Kasumi-1 (cell line): Measurements from ENCODE around the gene OR1E1.
"Not testable (repeated sequence)": the region's sequence is repeated elsewhere in the genome, so short reads cannot be mapped to it uniquely, and the experiment has no call there.

ENCODE experiments used
- DNase-seq, 2 experiments: peaks; one replicate each; lab custom pipeline; 2025; lab: John Stamatoyannopoulos, UW

Gene OR1E1

GRCh38 chr17:3398310-3398709 lies at the start of gene OR1E1:
Gene OR1E1 (minus strand): TSS chr17:3398410. CDS start chr17:3398410, 0 bp downstream.
- DNase-seq = no peak

DNA sequence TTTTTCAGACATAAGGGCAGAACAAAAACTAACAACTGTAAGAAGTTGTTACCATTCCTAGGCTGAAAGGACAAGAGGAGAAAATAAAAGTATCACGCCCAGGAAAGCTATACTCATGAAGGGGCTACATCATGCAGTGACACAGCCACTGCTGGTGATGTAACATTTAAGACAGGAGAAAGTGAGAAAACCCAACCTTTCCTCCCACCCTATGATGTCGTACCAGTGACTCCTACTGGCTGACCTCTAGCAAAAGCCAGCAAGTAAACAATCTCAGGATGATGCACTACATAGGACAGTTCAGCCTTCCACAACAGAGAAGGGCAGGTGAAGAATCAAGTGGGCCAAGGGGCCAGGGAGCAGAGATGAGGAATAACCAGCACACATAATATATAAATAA lies 49.4 kb upstream of the OR1E1 start:
- DNase-seq = peak in 1 of 2 experiments; percentile 1

DNA sequence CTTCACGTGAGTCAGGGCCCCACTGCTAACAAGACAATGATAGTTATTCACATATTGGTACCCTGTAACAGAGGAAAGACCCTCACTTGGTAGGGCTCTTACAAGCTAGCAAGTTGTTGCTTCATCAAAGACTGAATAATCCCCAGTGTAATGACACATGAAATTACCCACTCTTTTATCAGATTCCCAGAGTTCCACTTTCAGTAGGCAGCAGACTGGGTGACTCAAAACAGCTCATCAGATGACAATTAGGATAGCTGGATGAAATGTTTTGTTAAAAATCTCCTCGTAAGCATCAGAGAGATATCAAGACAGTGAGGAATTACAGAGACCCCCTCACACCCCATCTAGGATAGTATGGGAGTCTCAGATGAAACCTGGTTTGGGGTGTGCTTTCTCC lies 42.2 kb upstream of the OR1E1 start:
- DNase-seq = no peak

GRCh38 chr17:3438368-3438767 lies 40.2 kb upstream of the OR1E1 start:
- DNase-seq = no peak

DNA sequence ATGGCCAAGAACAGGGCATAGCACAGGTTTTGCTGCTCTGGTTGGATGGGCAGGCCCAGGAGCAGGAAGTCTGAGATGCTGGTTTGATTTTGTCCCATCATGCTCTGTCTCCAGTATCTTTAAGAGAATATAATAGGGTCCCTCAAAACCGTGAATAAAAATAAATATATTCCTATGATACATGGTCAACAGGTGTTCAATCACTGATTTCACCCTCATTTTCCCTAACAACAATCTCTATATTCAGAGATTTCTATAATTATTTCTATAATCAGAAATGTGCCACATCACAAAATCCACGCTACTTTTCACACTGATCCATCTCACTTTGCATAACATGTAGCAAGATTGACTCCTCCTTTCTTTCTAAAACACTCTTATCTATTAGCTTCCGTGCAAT lies 35.5 kb upstream of the OR1E1 start, which contains the start of gene OR1E2:
TSS of gene OR1E2 (minus strand) at position 101 of the 400 bp plus-strand sequence. CDS start at position 101, 0 bp downstream.
- no peak for DNase-seq

DNA sequence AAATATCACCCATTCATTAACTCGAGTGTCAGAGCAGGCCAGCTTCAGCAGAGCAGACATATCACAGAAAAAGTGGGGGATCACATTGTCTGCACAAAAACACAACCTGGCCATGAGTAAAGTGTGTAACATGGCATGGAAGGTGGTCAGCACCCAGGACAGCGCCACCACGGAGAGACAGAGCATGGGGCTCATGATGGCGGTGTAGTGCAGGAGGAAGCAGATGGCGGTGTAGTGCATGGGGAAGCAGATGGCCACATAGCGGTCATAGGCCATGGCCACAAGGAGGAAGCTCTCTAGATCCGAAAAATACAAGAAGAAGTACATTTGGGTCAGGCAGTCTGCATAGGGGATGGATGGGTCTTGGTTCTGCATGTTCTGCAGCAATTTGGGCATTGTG lies 35.0 kb upstream of the OR1E1 start:
- DNase-seq = peak; percentile 62 to 73

GRCh38 chr17:3418222-3418621 lies 20.0 kb upstream of the OR1E1 start:
- DNase-seq = no peak

GRCh38 chr17:3415610-3416009 lies 17.4 kb upstream of the OR1E1 start:
- no peak for DNase-seq

DNA sequence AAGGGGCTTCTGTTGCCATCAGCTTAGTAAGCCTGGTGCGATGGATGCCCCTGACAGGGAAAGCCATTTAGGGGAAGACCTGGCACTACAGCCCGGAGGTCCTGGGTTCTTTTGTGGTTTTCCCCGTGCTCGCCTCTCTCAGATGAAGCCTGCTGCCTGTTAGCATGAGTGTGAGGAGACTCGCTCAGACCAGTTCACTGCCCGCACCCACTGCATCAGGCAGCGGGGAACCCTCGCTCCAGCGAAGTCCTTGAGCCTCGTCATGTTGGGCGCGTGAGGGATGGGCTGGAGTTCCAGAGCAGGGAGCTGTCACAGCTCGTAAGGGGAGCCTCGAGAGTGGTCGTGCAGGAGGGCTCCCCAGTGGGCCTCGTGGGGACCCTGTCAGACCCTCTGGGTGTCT lies 14.0 kb upstream of the OR1E1 start:
- not testable (repeated sequence) for DNase-seq

- DNase-seq = no peak
Measured at GRCh38 chr17:3411070-3411469, 12.9 kb upstream of the OR1E1 start, which contains the start of gene OR3A3. Gene OR3A3 (plus strand): TSS chr17:3411370.

GRCh38 chr17:3403856-3404255 lies 5.6 kb upstream of the OR1E1 start:
- not testable (repeated sequence) for DNase-seq

- DNase-seq = no peak
Measured at GRCh38 chr17:3401786-3402185, 3.6 kb upstream of the OR1E1 start.

- no peak for DNase-seq
Measured at GRCh38 chr17:3400055-3400454, 1.8 kb upstream of the OR1E1 start.

GRCh38 chr17:3397801-3398200 lies 409 bp downstream of the OR1E1 start:
- DNase-seq = peak in 1 of 2 experiments; percentile 19

- no peak for DNase-seq
Measured at GRCh38 chr17:3389791-3390190, 8.4 kb downstream of the OR1E1 start.

DNA sequence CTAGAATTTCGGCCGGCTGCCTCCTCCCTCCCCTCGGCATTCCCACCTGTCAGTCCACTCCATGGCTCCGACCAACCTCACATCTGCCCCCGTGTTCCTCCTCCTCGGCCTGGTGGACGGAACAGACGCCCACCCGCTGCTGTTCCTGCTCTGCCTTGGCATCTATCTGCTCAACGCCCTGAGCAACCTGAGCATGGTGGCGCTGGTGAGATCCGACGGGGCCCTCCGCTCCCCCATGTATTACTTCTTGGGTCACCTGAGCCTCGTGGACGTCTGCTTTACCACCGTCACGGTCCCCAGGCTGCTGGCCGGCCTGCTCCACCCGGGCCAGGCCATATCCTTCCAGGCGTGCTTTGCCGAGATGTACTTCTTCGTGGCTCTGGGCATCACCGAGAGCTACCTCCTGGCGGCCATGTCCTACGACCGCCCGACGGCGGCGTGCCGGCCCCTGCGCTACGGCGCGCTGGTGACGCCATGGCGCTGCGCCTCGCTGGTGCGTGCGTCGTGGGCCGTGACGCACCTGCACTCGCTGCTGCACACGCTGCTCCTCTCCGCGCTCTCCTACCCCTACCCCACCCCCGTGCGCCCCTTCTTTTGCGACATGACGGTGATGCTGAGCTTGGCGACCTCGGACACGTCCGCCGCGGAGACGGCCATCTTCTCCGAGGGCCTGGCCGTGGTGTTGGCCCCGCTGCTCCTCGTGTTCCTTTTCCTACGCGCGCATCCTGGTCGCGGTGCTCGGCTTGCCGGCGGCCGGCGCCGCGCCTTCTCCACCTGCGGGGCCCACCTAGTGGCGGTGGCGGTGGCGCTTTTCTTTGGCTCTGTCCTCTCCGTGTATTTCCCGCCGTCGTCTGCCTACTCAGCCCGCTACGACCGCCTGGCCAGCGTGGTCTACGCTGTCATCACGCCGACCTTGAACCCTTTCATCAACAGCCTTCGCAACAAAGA lies 12.1 kb downstream of the OR1E1 start, which contains the start of gene OR3A2:
TSS of gene OR3A2 (minus strand) at position 440 of the 948 bp plus-strand sequence.
- DNase-seq = no peak

GRCh38 chr17:3381957-3382356 lies 16.3 kb downstream of the OR1E1 start:
- no peak for DNase-seq

- no peak for DNase-seq
Measured at GRCh38 chr17:3378321-3378720, 19.9 kb downstream of the OR1E1 start.

- not testable (repeated sequence) for DNase-seq
Measured at GRCh38 chr17:3371167-3371566, 27.0 kb downstream of the OR1E1 start.
